Coronary artery (tissue), 2 donors: ENCODE measurements around the gene FOCAD.

Experiments
- DNase-seq: peaks from one replicate; pipeline ENCODE4 v3.0.0-alpha.2; 2017; ENCODE audit warnings: low spot score
- H3K27ac ChIP-seq, 2 donors: fragments of 200-600 bp; sonication (generic); one replicate each; pipeline ENCODE4 v1.5.1; 2016 to 2019
- H3K4me3 ChIP-seq: fragments of 200-600 bp; sonication (generic); 2 replicates; pipeline ENCODE4 v1.5.1; 2016; ENCODE audit warnings: mild to moderate bottlenecking, moderate library complexity
- CTCF ChIP-seq: fragments of 200-600 bp; sonication (generic); IDR thresholded peaks from one replicate; pipeline ENCODE4 v1.5.1; 2019; ENCODE audit warnings: antibody characterized with exemption

FOCAD gene

GRCh38 chr9:20713172-20713571 lies 29.1 kb downstream of the FOCAD start:
- H3K4me3 ChIP-seq: no peak overlapping the region
- no peak for TF ChIP-seq CTCF
- no peak overlapping the region for H3K27ac ChIP-seq
- DNase-seq: no peak

- TF ChIP-seq CTCF: no peak
Measured at GRCh38 chr9:20714442-20715415, 30.7 kb downstream of the FOCAD start.

GRCh38 chr9:20722221-20722620 lies 38.2 kb downstream of the FOCAD start:
- TF ChIP-seq CTCF: no peak
- Histone ChIP-seq H3K4me3 (no peak overlapping the region), H3K27ac (no peak overlapping the region)
- no peak for DNase-seq

More at GRCh38 chr9:20714442-20715415, 30.7 kb downstream of the FOCAD start:
- Histone ChIP-seq H3K4me3 (no peak overlapping the region), H3K27ac (no peak overlapping the region)
- DNase-seq: no peak

GRCh38 chr9:20725675-20726074 lies 41.6 kb downstream of the FOCAD start:
- no peak for TF ChIP-seq CTCF
- DNase-seq: no peak
- Histone ChIP-seq H3K27ac (no peak overlapping the region), H3K4me3 (no peak overlapping the region)

- Histone ChIP-seq H3K27ac (no peak overlapping the region), H3K4me3 (no peak overlapping the region)
- TF ChIP-seq CTCF: no peak
Measured at GRCh38 chr9:20726144-20726543, 42.1 kb downstream of the FOCAD start.

GRCh38 chr9:20728493-20729220 lies 44.6 kb downstream of the FOCAD start:
- no peak for DNase-seq
- no peak for TF ChIP-seq CTCF
- Histone ChIP-seq H3K4me3 (no peak overlapping the region), H3K27ac (no peak overlapping the region)

More at GRCh38 chr9:20726144-20726543, 42.1 kb downstream of the FOCAD start:
- DNase-seq: no peak
